ENCODE data around the gene SAMD4A.

DNA sequence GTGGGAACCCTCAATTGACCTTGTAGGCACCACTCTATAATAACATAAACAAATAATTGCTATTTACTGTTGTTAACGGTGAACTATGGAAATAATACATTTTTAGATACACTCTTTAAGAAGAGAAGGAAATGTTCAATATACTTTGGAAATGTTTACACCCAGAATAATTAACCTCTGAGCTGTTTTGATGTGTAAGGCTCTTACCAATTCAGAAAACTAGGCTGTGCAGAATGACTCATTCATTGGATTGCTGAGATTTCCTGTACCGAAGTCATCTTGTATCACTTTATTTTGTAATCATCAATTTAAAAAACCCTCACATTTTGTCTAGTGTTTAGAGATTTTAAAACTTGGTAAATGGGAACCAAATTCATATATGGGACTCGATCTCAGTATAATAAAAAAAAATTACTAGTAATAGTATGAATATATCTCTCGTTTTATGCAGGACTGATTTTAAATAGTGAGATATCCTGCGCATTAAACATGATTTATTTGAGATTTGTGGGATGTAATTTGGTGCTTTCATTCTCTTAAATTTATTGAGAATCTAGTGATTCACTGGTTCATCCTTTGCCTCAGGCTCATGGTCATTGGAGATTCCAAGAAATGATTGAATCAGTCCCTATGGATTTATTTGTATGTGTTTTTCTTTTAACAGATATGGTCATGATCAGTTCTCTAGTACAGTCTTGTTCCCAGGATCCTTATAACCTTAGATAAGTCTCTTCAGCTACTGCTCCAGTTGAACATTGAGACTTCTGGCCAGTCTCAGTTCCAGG lies 3.9 kb downstream of the SAMD4A start:
- no peak for TF ChIP-seq YY1 (IDR thresholded peaks at IDR 0.05; ENCODE audit: insufficient read depth, insufficient read length)
- TF ChIP-seq SUZ12 (IDR thresholded peaks at IDR 0.05; ENCODE audit: extremely low read depth, insufficient read depth, insufficient read length): no peak
- TF ChIP-seq ZNF274 (IDR thresholded peaks at IDR 0.05; ENCODE audit: low read depth, low read length): no peak
